Subcutaneous adipose tissue (tissue), 4 donors: ENCODE results near the gene NOL6. TPM values are rescaled to one million over a fixed set of nuclear protein-coding genes. Genes with fewer than 3 reads are reported as not detected.

Experiments used
- CTCF ChIP-seq: fragments of 450-650 bp; IDR thresholded peaks from one replicate; pipeline ENCODE4 v1.5.1; 2016; ENCODE audit warnings: low read depth, mild to moderate bottlenecking, control low read depth, antibody characterized with exemption, moderate library complexity
- total RNA-seq, 4 donors: library from RNA; depleted of rRNA; stranded (reverse); fragments of >200 nt; gene quantifications; one replicate each; pipeline ENCODE4 v1.1.0, GENCODE V29; 2016

NOL6 gene
- total RNA-seq, 4 donors from 2014 or later = 11.0 to 18.1 (median 14.9) TPM

- TF ChIP-seq CTCF = no peak
Observed at GRCh38 chr9:33440609-33441008, 33.1 kb downstream of the NOL6 start.

GRCh38 chr9:33440204-33440603, 33.5 kb downstream of the NOL6 start:
- no peak for TF ChIP-seq CTCF

GRCh38 chr9:33439731-33440130, 34.0 kb downstream of the NOL6 start:
- no peak for TF ChIP-seq CTCF

GRCh38 chr9:33438926-33439680, 34.6 kb downstream of the NOL6 start:
- TF ChIP-seq CTCF = no peak

- no peak for TF ChIP-seq CTCF
Observed at GRCh38 chr9:33437898-33438297, 35.8 kb downstream of the NOL6 start.

- TF ChIP-seq CTCF = no peak
Observed at GRCh38 chr9:33437205-33437604, 36.5 kb downstream of the NOL6 start.

- TF ChIP-seq CTCF = no peak
Observed at GRCh38 chr9:33436445-33436844, 37.3 kb downstream of the NOL6 start.
